Hypothalamus (tissue), 51 donors: ENCODE data around the gene LRRK1.
"Not testable (repeated sequence)": the region's sequence is repeated elsewhere in the genome, so short reads cannot be mapped to it uniquely, and the experiment has no call there.

ENCODE experiments used
- DNase-seq, 51 donors: peaks; one replicate each; lab custom pipeline; 2025; lab: John Stamatoyannopoulos, UW

Gene LRRK1

GRCh38 chr15:101086394-101087171 lies 167.4 kb downstream of the LRRK1 start:
- no peak for DNase-seq

- DNase-seq, result no peak
Measured at GRCh38 chr15:101087172-101087769, 168.1 kb downstream of the LRRK1 start.

GRCh38 chr15:101088271-101088670 lies 169.1 kb downstream of the LRRK1 start:
- no peak for DNase-seq

GRCh38 chr15:101088788-101089578 lies 169.8 kb downstream of the LRRK1 start:
- DNase-seq, result peak in 38 of 51 donors; percentile 15 to 74 (median 42)

- DNase-seq, result peak in 1 of 51 donors; percentile 7
Measured at GRCh38 chr15:101089579-101090427, 170.6 kb downstream of the LRRK1 start.

- no peak for DNase-seq
Measured at GRCh38 chr15:101090428-101090790, 171.3 kb downstream of the LRRK1 start.

GRCh38 chr15:101091080-101092017 lies 172.2 kb downstream of the LRRK1 start:
- DNase-seq, result peak in 37 of 51 donors; percentile 17 to 83 (median 50)

- DNase-seq, result no peak
Measured at GRCh38 chr15:101092156-101092866, 173.2 kb downstream of the LRRK1 start.

GRCh38 chr15:101092867-101093202 lies 173.7 kb downstream of the LRRK1 start:
- no peak for DNase-seq

GRCh38 chr15:101093958-101094357 lies 174.8 kb downstream of the LRRK1 start:
- DNase-seq, result no peak

- not testable (repeated sequence) for DNase-seq
Measured at GRCh38 chr15:101095796-101096406, 176.7 kb downstream of the LRRK1 start.

GRCh38 chr15:101097111-101097510 lies 178.0 kb downstream of the LRRK1 start:
- no peak for DNase-seq

GRCh38 chr15:101099183-101099582 lies 180.0 kb downstream of the LRRK1 start:
- DNase-seq, result no peak

GRCh38 chr15:101100118-101100517 lies 181.0 kb downstream of the LRRK1 start:
- DNase-seq, result no peak

GRCh38 chr15:101100593-101101442 lies 181.7 kb downstream of the LRRK1 start:
- DNase-seq, result no peak

GRCh38 chr15:101101676-101102075 lies 182.5 kb downstream of the LRRK1 start:
- DNase-seq, result no peak

- no peak for DNase-seq
Measured at GRCh38 chr15:101102746-101103145, 183.6 kb downstream of the LRRK1 start.

GRCh38 chr15:101103598-101103997 lies 184.4 kb downstream of the LRRK1 start:
- no peak for DNase-seq
